HG03045 (cell line): ENCODE results near the gene SMIM41.

Source experiments
- ATAC-seq: cut with Tn5 transposase; IDR thresholded peaks from one replicate; pipeline ENCODE4 v1.9.1; 2021; ENCODE audit warnings: mild to moderate bottlenecking, moderate library complexity; ENCODE audit not compliant: unreplicated experiment

Gene SMIM41

DNA sequence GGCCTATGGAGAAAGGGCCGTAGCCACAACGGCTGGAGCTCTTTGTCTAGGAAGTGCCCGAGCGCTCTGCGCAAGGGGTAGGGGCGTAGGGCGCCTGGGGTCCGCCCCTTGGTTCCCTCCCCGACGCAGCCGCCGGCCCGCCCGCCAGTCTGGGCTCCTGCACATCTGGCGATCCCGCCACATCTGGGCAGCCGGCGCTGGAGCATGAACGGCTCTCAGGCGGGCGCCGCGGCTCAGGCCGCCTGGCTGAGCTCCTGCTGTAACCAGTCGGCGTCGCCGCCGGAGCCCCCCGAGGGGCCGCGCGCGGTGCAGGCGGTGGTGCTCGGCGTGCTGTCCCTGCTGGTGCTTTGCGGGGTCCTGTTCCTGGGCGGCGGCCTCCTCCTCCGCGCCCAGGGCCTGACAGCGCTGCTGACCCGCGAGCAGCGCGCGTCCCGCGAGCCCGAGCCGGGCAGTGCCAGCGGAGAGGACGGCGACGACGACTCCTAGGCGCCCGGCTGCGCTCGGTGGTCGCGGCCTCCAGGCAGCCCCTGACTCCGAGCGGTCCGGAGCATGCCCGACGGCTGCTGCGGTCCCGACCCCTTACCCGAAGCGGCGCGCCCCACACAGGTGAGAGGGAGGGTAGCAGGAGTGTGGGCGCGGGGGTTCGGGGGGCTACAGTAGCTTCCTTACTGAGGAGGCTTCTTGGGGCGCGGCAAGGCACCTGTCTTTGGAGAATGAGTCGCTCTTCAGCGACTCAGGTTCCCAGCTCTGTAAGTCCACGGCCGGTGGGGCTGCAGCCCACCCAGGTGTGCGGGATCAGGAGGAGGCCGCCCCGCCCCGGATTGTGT lies at the start of gene SMIM41:
Gene SMIM41, plus strand, starts transcription at position 129 of the 827 bp plus-strand sequence. Its CDS starts 76 bp downstream, at position 205.
- no peak for ATAC-seq

DNA sequence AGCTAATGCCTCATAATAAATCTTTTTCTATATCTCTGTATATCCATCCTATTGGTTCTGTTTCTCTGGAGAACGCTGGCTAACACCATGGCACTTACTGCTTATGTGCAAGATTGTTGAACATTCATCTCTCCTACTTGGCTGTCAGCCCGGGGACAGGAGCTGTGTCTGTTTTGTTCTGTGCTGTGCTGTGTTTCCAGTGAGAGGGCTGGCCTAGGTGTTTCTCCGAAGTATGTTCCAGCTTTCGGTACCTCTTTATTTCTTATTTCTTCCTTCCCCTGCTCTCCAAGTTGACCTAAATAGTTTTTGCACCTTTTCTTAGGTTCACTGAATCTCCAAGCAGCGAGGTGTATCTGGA lies 47.1 kb upstream of the SMIM41 start:
- no peak for ATAC-seq

DNA sequence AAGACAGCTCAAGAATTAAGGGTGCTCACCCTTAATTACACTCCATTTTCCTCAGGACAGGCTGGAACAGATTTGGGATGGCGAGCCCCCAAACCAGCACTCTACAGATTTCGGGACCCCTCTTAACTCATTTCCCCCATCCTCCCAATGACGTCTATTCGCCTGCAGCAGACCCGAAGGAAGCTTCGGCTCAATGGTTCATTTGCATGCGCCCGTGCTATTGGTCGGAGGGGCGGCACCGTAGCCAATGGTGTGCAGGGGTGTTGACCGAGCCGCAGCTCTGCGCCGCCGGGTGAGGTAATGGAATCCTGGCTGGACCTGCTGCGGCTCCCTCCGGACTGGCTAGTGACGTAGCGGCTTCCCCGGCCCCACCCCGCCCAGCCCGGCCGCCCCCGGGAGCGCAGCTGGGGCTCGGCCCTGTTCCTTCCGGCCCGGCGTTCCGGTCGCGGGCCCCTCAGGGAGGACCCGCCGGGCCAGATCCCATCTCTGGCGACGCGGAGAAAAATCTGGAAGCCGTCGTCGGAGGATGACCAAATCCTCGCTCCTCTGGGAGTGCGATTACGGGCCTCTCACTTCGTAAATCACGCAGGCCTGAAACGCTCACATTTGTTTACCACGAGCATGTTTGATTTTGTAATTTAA lies 46.6 kb upstream of the SMIM41 start:
- peak; percentile 96 for ATAC-seq

DNA sequence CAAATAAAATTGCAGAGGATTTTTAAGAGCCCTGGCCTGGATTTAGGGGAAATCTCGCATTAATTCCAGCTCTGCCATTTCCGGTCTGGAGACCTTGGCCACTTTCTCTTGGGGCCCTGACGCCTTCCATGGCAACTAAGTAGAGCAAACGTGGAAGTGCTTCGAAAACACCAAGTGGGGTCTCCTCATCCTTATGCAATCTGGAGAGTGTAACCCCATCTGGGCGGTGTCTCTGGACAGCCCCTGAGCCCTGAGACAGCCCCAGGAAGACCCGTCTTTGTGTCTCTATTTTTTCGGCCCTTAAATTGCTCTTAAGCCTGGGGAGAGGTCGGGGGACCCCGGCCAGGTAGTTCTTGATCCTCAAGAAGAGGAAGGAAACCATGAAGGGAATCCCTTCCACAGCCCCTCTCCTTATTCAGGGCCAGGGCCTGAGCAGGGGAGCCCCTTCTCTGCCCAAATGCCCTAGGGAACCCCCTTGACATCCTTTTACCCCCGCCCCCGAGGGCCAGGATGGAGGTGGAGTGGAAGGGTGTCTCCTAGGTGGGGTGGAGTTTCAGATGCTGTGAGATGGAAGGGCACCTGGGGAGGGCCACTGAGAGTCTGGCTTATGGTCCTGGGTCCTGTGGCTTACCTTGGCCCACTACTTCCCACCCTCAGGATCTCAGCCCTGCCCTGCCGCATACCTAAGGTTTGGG lies 45.9 kb upstream of the SMIM41 start:
- no peak for ATAC-seq

DNA sequence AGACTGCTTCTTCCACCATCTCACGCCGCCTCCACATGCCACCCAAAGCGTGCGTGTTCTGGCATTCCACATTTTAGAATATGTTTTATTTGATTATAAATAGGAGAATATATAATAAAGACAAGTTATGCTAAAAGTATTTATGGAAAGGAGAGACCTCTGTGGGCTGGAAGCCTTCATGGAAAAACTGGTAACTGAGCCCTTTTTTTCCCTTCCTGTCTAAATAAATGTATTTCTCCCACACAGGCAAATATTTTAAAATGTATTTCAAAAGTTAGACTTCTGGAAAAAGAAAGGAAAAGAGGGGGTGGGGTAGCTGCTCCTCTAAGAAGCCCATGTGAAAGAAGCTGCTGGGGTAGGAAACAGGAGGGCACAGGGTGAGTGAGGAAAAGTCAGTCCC lies 44.3 kb upstream of the SMIM41 start:
- ATAC-seq = no peak

DNA sequence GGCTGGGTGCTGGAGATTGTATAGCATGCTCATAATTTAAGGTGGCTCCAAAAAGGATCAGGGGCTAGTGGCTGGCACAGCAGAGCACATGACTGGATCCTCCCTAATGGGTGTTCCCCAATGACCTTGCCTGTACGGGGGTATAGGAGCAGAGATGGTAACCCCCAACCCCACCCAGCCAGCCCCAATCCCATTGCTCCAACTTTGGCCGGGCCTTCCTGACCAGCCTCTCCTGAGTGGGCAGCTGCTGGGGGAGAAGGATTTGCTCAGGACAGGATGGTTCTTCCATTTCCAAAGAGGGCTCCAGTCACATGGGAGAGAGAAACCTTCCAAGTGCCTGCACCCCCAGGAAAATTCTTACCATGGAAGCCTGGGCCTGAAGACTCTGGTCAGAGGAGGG lies 43.6 kb upstream of the SMIM41 start:
- ATAC-seq = no peak

DNA sequence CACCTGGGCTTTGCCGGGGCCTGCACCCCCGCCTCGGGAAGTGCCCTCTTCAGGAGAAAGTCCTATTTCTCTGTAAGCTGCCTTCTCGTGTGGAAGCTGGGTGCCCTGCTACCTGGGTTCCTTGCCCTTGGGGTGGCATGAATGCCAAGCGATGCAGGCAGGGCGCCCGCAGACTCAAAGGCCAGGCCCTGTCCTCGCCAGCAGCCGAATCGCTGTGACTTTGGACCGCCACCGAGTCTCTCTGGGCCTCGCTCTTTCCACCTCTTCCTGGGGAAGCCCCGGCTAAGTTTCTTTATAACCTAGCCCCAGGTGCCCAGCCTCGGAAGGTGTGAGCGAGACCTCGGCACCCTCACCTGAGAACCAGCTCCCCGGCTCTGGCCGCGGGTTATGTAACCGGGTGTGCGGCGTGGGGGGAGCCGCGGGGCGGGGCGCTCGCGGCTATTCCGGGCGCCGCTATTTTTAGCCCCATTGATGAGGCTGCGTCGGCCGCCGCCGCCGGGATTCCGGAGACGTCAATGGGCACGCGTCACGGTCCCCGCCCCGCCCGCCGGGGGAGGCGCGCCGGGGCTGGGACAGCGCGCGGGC lies 42.8 kb upstream of the SMIM41 start:
- ATAC-seq = no peak

DNA sequence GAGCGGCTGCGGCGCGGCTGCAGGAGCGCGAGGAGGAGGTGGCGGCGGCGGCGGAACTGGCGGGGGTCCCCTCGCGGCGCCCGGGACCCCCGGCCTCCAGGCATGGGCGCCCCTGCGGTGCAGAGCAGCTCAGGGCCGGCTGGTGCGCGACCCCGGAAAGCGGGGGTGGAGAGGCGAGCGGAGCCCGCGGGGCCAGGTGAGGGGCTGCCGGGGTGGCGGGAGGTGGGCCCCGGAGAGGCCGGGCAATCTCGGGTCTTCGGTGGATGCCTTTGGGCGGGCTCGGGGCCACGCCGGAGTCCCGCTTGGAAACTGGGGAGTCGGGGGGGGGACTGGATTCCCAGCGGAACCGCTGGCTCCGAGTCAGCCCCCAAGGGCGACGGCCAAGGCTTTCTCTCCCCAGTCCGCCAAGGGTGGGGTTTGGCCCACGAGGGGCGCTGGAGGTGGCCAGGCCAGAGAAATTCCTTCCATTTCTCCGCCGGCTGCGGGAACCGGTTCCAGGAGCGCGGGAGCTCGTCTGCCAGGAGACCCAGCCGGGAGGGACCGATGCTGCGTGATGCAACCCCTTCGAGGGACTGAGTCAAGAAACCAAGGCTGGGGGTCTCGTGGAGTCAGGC lies 42.1 kb upstream of the SMIM41 start:
- no peak for ATAC-seq

DNA sequence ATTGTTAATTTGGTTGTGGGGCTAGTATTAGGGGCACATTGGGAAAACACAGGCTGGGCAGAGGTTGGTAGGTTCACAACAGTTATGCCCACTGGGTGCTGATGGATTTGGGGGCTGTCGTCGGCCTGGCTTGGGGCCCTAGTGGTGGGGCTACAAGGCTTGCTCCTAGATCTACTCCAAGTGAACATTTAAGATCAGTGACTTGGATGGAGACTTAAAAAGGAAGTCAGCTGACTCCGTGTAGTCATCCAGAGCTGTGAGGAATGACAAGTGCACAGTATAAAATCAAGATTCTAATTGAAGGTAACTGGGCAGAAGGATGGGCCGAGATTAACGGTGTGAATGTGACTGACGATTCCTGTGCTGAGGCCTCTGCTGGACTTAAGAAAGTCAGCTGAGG lies 41.1 kb upstream of the SMIM41 start:
- ATAC-seq = no peak

DNA sequence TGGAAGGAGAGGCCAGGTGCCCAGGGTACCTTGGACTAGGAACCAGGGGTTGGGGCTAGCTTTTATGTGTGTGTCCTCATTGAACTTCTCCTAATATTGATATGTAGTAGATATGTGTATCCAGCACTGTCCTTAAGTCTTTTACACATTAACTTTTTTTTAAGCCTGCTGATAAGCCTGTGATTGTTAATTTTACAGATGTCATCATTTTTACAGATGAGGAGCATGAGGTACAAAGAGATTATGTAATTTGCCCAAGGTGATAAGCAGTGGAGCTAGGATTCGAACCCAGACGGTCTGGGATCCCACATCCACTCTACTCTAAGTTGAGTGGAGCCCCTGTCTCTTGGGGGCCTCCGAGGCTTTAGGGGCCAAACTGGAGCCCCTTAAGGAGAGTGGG lies 38.5 kb upstream of the SMIM41 start:
- no peak for ATAC-seq

DNA sequence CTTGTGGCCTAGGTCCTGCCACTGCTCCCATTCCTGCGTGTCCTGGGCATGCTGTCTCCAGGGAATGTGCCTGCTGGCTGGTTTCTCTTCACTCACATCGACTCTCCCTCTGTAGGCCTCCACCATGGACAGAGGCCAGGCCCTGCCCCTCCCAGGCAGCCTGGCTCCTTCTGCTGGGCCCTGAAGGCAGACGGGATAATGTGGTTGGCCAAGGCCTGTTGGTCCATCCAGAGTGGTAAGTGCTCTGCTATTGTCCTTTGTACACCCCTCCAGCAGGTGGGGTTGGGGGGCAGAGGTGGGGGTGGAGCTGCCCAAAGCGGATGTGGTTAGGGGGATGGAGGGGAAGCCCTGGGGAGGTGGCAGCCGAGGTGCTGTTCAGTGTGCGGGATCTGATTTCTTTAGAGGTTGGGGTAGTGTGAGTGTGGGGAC lies 37.8 kb upstream of the SMIM41 start:
- no peak for ATAC-seq

DNA sequence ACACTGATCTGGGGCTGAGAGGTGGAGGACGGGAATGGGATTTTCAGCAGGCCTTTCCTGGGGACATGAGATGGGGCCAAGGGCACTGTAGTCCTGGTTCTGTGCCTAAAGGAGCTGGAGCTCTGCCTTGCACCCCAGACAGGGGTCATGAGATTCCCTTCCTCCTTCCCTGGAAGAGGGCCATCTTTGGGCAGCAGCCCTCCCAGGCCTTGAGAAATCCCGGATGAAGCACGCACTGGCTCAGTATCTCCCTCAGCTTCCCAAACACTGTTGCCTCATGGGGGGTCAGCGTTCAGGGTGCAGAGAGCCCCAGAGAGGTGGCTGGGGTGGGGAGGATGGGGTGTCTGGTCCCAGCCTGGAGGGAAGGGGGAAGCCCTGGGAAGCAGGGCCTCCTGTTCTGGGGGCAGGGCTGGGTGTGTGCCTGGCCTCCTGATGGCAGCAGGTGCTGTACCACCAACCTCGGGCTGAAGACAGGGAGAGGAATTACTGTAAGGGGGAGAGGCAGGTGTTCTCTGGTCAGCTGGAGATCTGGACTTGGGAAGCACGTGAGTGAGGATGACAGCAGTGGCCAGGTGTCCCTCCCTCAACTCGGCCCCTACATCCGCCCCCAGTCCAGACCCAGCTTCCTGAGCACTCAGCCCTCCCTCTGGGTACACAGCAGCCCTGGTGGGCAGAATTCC lies 36.7 kb upstream of the SMIM41 start:
- no peak for ATAC-seq

DNA sequence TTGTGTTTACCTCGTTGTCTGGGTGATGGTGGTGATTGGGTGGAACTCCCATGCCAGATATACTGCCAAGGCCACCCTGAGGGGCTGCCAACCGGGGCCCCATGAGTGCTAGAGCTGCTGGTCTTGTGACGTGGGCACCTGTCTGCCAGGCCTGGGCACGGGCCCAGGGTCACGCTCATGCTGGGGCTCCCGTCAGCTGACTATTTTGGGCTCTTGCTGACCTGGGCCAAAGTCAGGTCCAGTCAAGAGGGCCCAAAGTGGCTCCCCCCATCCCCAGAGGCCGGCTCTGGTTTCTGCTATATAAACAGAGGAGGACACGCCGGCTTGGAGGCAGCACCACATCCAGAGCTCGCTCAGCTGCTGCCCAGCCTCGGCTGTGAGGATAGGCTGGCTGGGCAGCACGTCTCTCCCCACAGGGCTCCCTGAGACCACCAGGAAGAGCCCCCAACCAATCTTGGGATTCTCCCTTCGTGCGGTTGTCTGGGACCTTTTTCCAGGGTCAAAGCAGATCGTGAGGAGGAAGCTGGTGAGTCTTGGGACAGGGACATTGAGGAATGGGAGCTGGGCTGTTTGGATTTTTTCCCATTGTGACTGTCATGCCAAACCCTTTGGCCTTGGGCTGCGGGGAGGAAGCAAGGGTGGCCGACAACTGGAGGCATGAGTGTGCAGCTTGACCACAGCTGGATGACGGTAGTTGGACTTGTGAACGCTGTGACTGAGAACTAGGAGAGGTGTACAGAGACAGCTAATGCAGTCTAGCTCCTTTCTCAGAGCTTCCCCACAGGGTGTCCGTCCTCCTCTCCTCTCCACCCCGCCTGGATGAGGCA lies 35.9 kb upstream of the SMIM41 start:
- ATAC-seq = no peak

DNA sequence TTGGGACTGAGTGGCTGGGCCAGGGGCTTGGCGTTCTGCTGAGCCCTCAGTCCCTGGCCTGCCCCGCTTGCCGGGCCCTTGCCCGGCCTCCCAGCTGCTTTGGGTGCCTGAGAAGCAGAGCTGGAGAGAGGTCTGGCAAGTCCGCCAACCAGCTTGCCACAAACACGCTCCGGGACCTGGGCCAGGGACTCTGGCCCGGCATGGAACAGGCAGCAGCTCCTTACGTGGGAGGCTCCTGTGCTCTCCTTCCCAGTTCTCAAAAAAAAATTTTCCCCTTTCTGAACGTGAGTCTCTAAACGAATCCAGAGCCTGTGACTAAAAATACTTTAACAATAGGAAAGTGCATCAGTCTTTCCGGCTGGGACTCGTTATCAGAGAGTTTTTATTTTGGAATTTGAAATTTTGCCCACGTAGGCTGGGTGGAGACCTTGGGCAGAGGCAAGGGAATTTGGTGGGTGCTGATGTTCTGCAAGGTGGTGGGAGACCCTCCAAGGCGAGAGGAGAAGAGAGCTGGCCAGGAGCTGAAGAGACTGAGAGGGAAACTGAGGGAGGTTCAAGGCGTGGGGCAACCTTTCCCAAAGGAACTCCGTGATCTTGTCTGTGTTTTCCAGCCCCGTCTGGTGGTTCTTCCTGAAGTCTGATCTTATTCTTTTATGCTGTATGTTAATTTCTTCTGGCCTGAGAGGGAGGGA lies 35.1 kb upstream of the SMIM41 start:
- no peak for ATAC-seq

DNA sequence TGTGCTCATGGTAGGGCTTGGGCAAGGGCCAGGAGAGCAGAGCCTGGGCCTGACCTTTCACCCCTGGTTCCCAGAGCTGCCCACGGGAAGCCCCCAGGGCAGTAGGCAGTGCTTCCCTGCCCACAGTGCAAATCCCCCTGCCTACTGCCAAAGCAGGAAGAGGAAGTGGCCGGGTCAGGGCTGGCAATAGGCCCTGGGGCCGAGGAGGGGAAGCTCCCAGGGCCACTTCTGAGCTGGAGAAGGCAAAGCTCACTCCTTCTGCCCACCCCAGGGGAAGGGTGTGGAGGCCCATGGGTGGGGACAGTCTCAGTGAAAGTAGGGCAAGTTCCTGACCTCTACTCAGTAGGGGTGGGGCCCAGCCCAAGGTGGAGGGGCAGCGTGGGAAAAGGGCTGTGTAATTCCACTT lies 33.7 kb upstream of the SMIM41 start:
- no peak for ATAC-seq

DNA sequence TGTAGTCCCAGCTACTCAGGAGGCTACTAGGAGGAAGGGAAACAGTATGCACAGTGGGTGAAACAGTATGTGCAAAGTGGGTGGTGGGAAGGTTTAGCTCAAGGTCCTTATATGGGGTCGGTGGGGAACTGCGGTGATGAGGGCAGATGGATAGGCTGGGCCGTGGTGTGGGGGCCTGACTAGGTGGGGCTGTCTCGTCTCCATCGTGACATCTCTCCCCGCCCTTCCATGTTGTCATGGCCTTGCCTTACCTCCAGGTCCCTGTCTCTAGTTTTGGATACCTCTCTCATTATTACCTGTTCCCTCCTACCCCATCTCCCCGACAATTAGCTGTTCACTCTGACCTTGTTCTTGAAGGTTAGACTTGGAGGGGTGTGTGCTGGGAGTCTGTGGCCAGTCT lies 32.6 kb upstream of the SMIM41 start:
- no peak for ATAC-seq

DNA sequence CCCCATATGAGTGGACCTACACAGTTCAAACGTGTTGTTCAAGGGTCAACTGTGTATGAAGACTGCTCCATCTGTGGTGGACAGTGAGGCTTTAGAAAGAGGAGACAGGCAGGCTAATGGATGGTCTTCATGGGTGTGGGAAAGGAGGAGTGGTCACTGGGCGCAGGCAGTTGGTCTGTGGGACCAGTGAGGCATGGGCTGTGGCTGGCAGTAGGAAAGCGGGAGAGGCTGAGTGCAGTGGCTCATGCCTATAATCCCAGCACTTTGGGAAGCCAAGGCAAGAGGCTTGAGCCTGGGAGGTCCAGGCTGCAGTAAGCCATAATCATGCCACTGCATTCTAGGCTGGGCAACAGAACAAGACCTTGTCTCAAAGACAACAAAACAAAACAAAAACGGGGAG lies 30.2 kb upstream of the SMIM41 start:
- ATAC-seq = no peak

DNA sequence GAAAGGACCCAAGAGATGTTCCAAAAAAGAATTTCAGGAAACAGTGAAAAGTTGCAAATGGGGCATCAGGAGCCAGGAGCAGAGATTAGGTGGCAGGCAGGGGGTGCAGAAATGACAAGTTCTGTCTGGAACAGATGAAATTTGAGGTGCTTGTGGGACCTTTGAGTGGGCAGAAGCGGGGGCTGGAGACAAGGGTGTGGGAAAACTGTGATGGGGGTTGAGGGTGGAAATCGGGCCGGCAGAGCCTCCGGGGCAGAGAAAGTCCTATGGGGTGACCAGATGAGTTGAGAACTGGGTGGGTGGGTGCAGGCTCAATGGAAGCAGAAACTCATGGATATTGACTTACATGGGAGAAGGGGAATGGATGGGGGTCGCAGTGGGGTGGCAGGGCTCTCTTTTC lies 29.8 kb upstream of the SMIM41 start:
- ATAC-seq = no peak

DNA sequence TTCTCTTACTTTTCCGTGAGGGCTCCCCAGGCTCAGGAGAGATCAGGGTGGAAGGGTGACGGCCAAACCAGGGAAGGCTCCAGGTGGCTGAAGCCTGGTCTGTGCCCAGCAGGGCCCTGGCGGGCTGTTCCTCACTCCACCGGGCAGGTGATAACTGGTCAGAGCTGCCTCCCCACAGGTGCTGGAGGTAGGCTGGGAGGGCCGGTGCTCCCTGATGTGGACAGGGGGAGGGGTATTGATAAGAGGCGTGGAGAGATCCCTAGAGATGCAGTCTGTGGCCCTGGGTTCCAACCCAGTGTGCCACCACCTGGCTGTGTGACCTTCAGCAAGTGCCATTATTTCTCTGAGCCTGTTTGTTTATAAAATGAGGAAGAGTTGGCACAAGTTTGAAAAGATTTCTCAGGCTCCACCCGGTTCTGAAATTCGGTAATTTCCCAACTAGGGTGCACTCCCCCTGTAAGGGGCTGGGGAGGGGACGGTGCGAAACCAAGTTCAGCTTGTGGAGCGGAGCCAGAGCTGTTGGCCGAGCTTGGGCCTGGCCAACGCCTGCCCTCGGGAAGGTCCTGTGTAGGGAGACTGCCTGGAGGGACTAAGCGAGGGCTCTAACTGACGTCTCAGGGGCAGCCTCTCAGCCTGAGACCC lies 29.3 kb upstream of the SMIM41 start:
- no peak for ATAC-seq
